Measurements from ENCODE around the gene TBX1.

DNA sequence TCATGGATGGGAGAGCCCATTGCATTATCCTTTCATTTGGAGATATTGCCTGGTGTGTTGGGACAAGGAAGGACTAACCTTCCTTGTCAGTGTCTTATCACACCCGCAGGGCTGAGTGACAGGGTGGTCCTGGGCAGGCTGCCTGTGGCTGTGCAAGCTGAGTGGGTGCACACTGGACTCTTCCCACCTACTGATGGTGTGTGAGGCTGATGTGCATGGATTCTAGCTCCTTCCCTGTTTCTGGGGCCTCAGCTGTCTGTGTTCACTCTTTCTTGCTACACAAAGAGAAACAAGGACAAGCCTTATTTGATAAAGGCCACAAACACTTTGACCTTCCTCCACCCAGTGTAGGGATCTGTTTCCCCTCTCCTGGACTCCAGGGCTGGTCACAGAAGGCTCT is 22.0 kb downstream of the TBX1 start:
- TF ChIP-seq, protein P1, sequence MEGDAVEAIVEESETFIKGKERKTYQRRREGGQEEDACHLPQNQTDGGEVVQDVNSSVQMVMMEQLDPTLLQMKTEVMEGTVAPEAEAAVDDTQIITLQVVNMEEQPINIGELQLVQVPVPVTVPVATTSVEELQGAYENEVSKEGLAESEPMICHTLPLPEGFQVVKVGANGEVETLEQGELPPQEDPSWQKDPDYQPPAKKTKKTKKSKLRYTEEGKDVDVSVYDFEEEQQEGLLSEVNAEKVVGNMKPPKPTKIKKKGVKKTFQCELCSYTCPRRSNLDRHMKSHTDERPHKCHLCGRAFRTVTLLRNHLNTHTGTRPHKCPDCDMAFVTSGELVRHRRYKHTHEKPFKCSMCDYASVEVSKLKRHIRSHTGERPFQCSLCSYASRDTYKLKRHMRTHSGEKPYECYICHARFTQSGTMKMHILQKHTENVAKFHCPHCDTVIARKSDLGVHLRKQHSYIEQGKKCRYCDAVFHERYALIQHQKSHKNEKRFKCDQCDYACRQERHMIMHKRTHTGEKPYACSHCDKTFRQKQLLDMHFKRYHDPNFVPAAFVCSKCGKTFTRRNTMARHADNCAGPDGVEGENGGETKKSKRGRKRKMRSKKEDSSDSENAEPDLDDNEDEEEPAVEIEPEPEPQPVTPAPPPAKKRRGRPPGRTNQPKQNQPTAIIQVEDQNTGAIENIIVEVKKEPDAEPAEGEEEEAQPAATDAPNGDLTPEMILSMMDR (IDR thresholded peaks at IDR 0.05) = no peak
- no peak for TF ChIP-seq ZFX (IDR thresholded peaks at IDR 0.05; ENCODE audit: borderline replicate concordance)

Measured in 22Rv1 (cell line).